Aorta (tissue), 5 donors: ENCODE measurements around the gene PALLD. TPM values are rescaled to one million over a fixed set of nuclear protein-coding genes. Genes with fewer than 3 reads are reported as not detected.
"Not testable (repeated sequence)": the region's sequence is repeated elsewhere in the genome, so short reads cannot be mapped to it uniquely, and the experiment has no call there.

Experiments
- ATAC-seq: fragments of 200-7000 bp; cut with Tn5 transposase; one replicate; pipeline ENCODE4 v1.9.1; 2022; ENCODE audit warnings: moderate library complexity; ENCODE audit not compliant: low FRiP score
- DNase-seq, 2 donors: peaks; one replicate each; pipeline ENCODE4 v3.0.0-alpha.2; 2020
- H3K27ac ChIP-seq, 2 donors: one replicate each; pipeline ENCODE4 v1.5.1; 2013; ENCODE audit warnings: low read length in 2 of 2, mild to moderate bottlenecking in 2 of 2, moderate library complexity in 2 of 2, control low read depth in 1 of 2, inconsistent platforms in 1 of 2, low read depth in 1 of 2
- H3K27me3 ChIP-seq, 2 donors: one replicate each; pipeline ENCODE4 v1.6.1; 2013; ENCODE audit warnings: control low read depth in 1 of 2, low read length in 1 of 2, mild to moderate bottlenecking in 1 of 2, moderate library complexity in 1 of 2; ENCODE audit not compliant: insufficient read depth in 2 of 2, control insufficient read depth in 1 of 2
- H3K36me3 ChIP-seq, 2 donors: one replicate each; pipeline ENCODE4 v1.6.1; 2013; ENCODE audit warnings: control low read depth in 1 of 2, low read length in 1 of 2, mild to moderate bottlenecking in 1 of 2; ENCODE audit not compliant: insufficient read depth in 2 of 2, control insufficient read depth in 1 of 2
- H3K4me1 ChIP-seq, 2 donors: one replicate each; pipeline ENCODE4 v1.6.1; 2013; ENCODE audit warnings: low read length in 2 of 2, control low read depth in 1 of 2, mild to moderate bottlenecking in 1 of 2, moderate library complexity in 1 of 2; ENCODE audit not compliant: insufficient read depth in 2 of 2, control insufficient read depth in 1 of 2
- H3K4me3 ChIP-seq, 2 donors: one replicate each; pipeline ENCODE4 v1.5.1; 2013; ENCODE audit warnings: low read length in 2 of 2, control low read depth in 1 of 2, mild to moderate bottlenecking in 1 of 2
- H3K9me3 ChIP-seq: one replicate; pipeline ENCODE4 v1.6.1; 2013; ENCODE audit warnings: mild to moderate bottlenecking, low read length; ENCODE audit not compliant: control insufficient read depth
- WGBS, 2 donors: extraction: QIAGEN DNeasy Blood & Tissue Kit; methylation state at CpG; one replicate each; pipeline ENCODE4 v1.1.7; 2013; 5-methylcytosine and 5-hydroxymethylcytosine counted together
- intact Hi-C, 2 donors: fragments of 100-400 bp; cut with DNase I; formaldehyde crosslinking; loops; one replicate each; pipeline versions ENCODE4 v1.14.2 to v1.15.0; 2022
- polyA plus RNA-seq, 2 donors: library from polyadenylated mRNA; stranded (reverse); fragments of 200-250 nt; gene quantifications; one replicate each; pipeline ENCODE4 v1.2.3, GENCODE V29; 2013
- total RNA-seq, 2 donors: library from RNA; stranded (reverse); fragmentation: NEBNext Ultra II Directional; extraction: Animal tissue kit (Norgen Biotek cat#: 25700); gene quantifications; one replicate each; pipeline ENCODE4 v1.2.1, GENCODE V29; 2021
- donor health status: healthy with polysubstance abuse.
- donor health status: Bipolar disorder and iron deficiency.
- donor health status: DM: no; HTN: no; CAD: no.
- donor health status: DM: no; HTN: no; CAD: no.
- donor health status: DM: yes; HTN: yes; CAD: no.

Gene PALLD
- total and polyA plus RNA-seq, 4 donors, result 253 to 626 (median 464) TPM

DNA sequence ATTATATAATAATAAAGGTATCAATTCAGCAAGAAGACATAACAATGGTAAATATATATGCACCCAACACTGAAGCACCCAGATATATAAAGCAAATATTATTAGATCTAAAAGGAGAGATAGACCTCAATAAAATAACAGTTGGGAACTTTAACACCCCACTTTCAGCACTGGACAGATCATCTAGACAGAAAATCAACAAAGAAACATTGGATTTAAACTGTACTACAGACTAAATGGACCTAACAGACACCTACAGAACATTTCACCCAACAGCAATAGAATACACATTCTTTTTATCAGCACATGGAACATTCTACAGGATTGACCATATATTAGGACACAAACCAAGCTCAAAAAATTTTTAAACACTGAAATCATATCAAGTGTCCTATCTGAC lies 436.6 kb downstream of the PALLD start:
- peaks cover 3% of the 10 kb centered on the region in 2 donors for H3K36me3 ChIP-seq
- peaks cover 3% of the 10 kb centered on the region for H3K9me3 ChIP-seq
- DNase-seq (no peak), ATAC-seq (no peak)
- no peaks in the 10 kb centered on the region for H3K27me3 ChIP-seq
- no peaks in the 10 kb centered on the region for H3K4me1 ChIP-seq
- H3K4me3 ChIP-seq, result no peak overlapping the region
- no peak overlapping the region for H3K27ac ChIP-seq
- intact Hi-C loops, result no loop called here

DNA sequence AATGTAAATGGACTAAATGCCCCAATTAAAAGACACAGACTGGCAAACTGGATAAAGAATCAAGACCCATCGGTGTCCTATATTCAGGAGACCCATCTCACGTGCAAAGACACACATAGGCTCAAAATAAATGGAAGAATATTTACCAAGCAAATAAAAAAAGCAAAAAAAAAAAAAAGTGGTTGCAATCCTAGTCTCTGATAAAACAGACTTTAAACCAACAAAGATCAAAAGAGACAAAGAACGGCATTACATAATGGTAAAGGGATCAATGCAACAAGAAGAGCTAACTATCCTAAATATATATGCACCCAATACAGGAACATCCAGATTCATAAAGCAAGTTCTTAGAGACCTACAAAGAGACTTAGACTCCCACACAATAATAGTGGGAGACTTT lies 440.6 kb downstream of the PALLD start:
- H3K36me3 ChIP-seq, H3K9me3 ChIP-seq, DNase-seq, H3K27me3 ChIP-seq, intact Hi-C loops, H3K4me1 ChIP-seq, H3K27ac ChIP-seq, H3K4me3 ChIP-seq, ATAC-seq: not testable (repeated sequence)
- WGBS, 2 donors, result 96 to 97% methylated on average over 3 of the region's 3 CpGs

DNA sequence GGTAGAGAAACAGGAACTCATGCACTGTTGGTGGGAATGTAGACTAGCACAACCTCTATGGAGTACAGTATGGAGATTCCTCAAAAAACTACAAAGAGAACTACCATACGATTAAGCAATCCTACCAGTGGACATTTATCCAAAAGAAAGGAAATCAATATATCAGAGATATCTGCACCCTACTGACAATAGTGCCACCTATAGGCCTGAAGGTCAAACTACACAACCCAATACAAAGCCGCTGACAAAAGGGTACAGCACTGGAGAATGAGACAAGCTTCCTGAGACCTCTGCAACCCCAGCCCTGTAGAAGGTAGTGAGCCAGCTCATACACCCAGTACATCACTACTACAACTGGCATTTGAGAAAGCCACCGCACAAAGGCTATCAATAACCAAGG lies 446.1 kb downstream of the PALLD start:
- H3K27ac ChIP-seq, result no peak overlapping the region
- intact Hi-C loops, result no loop called here
- no peak for ATAC-seq
- no peak for DNase-seq
- H3K4me1 ChIP-seq, result no peaks in the 10 kb centered on the region
- H3K9me3 ChIP-seq, result peaks cover 2% of the 10 kb centered on the region
- WGBS, 2 donors, result 73 to 86% methylated on average over 3 of the region's 3 CpGs
- H3K4me3 ChIP-seq, result no peak overlapping the region
- no peaks in the 10 kb centered on the region for H3K27me3 ChIP-seq
- no peaks in the 10 kb centered on the region for H3K36me3 ChIP-seq

DNA sequence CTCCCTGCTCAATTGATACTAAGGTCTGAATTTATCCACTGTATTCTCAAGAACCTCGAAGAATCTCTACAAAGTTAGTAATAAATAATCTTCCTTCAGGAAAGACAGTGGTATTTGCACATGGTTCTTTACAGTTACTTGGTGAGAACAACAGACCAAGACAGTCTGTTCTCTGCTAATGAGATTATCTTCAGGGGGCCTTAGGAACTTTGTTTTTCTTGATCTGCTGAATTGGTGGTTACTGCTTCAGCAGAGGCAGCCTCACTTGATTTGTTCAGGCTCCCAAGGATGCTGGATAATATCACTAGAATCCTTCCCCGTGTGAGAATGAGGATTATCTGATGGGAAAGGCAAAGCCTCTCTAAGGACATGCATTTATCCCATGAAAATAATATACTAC lies 448.4 kb downstream of the PALLD start:
- DNase-seq (no peak), ATAC-seq (no peak)
- WGBS, 2 donors, result 73 to 80% methylated on average over 2 of the region's 2 CpGs
- H3K27ac ChIP-seq, result no peak overlapping the region
- H3K4me1 ChIP-seq, result no peaks in the 10 kb centered on the region
- peaks cover 2% of the 10 kb centered on the region for H3K9me3 ChIP-seq
- intact Hi-C loops, result no loop called here
- no peaks in the 10 kb centered on the region for H3K36me3 ChIP-seq
- no peaks in the 10 kb centered on the region for H3K27me3 ChIP-seq
- H3K4me3 ChIP-seq, result no peak overlapping the region

DNA sequence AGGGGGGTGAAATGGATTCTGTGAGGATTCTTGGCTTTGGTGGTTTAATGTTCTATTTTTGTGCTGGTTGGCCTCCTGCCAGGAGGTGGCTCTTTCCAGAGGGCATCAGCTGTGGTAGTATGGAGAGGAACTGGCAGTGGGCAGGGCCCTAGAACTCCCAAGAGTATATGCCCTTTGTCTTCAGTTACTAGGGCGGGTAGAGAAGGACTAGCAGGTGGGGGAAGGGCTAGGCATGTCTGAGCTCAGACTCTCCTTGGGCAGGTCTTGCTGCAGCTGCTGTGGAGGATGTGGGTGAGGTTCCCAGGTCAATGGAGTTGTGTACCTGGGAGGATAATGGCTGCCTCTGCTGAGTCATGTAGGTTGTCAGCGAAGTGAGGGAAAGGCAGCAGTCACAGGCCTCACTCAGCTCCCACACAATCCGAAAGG lies 456.0 kb downstream of the PALLD start:
- H3K27ac ChIP-seq, H3K36me3 ChIP-seq, H3K9me3 ChIP-seq, H3K4me1 ChIP-seq, intact Hi-C loops, DNase-seq, H3K27me3 ChIP-seq, ATAC-seq, H3K4me3 ChIP-seq: not testable (repeated sequence)
- 87 to 94% methylated on average over 3 of the region's 3 CpGs for WGBS, 2 donors

DNA sequence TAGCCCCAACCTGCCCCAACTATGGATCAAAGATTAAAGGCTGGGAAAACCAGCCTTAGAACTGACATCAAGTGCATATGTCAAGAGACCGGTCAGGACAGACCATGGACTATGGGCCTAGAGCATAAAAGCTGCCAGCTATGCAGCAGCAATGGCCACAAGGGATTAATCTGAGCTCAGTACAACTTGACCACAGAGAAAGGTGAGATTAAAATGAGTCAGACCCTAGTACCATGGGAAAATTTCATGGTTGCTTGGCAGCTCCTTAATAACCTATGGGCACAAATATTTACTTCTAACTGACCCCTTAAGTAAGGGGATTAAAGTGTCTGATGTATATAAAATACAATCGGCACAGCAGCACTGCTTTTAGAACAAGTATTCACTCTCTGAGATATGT lies 458.8 kb downstream of the PALLD start:
- intact Hi-C loops, result no loop called here
- Histone ChIP-seq H3K4me1 (no peaks in the 10 kb centered on the region), H3K9me3 (no peaks in the 10 kb centered on the region), H3K27ac (no peak overlapping the region), H3K36me3 (peaks cover 0 to 2% of the 10 kb centered on the region in 2 donors), H3K27me3 (no peaks in the 10 kb centered on the region), H3K4me3 (no peak overlapping the region)
- 84 to 87% methylated on average over 2 of the region's 2 CpGs for WGBS, 2 donors
- DNase-seq (no peak), ATAC-seq (no peak)

DNA sequence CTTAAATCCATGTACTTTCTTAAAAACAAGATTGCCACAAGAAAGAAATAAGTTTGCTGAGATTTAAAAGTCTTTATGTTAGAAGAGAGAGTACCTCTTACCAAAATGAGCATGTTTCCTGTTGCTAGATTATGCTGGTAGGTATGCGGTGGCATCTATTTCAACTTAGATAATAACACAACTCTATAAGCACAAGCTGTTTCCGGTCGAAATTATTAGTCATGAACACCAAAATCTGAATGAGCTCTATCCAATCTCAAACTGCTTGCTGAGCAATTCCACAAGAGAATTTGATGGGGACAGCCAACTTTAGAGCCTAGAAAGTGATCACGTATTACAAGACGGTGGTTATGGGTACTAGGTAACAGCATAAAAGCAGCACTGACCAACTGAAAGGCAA lies 463.9 kb downstream of the PALLD start:
- Histone ChIP-seq H3K4me1 (no peaks in the 10 kb centered on the region), H3K36me3 (no peaks in the 10 kb centered on the region), H3K9me3 (no peaks in the 10 kb centered on the region), H3K27ac (no peak overlapping the region), H3K27me3 (no peaks in the 10 kb centered on the region), H3K4me3 (no peak overlapping the region)
- intact Hi-C loops, result no loop called here
- ATAC-seq, result no peak
- 92 to 96% methylated on average over 5 of the region's 5 CpGs for WGBS, 2 donors
- DNase-seq, result no peak

DNA sequence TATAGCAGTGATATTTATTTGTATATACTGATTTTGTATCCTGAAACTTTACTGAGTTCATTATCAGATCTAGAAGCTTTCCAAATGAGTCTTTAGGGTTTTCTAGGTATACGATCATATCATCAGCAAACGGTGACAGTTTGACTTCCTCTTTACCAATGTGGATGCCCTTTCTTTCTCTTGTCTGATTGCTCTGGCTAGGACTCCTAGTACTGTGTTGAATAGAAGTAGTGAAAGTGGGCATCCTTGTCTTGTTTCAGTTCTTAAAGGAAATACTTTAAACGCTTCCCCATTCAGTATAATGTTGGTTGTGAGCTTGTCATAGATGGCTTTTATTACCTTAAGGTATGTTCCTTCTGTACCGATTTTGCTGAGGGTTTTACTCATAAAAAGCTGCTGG lies 475.7 kb downstream of the PALLD start:
- Histone ChIP-seq H3K36me3 (peaks cover 5 to 14% of the 10 kb centered on the region in 2 donors), H3K27me3 (no peaks in the 10 kb centered on the region), H3K27ac (no peak overlapping the region), H3K4me3 (no peak overlapping the region), H3K9me3 (peaks cover 8% of the 10 kb centered on the region), H3K4me1 (no peaks in the 10 kb centered on the region)
- WGBS, 2 donors, result 96% methylated on average over 4 of the region's 4 CpGs
- no peak for ATAC-seq
- DNase-seq, result no peak
- intact Hi-C loops, result no loop called here
